HG03575 (cell line): ENCODE measurements around the gene ETAA1.

ENCODE experiments used
- ATAC-seq: cut with Tn5 transposase; IDR thresholded peaks from one replicate; pipeline ENCODE4 v1.9.1; 2021; ENCODE audit not compliant: unreplicated experiment, insufficient number of reproducible peaks, low FRiP score; ENCODE audit errors: extremely low read depth

The ETAA1 gene

GRCh38 chr2:67423489-67423888 is 26.4 kb downstream of the ETAA1 start:
- no peak for ATAC-seq

GRCh38 chr2:67436221-67436620 is 39.1 kb downstream of the ETAA1 start:
- ATAC-seq, result no peak

GRCh38 chr2:67437114-67437513 is 40.0 kb downstream of the ETAA1 start:
- no peak for ATAC-seq

GRCh38 chr2:67438337-67438736 is 41.2 kb downstream of the ETAA1 start:
- ATAC-seq, result no peak

- no peak for ATAC-seq
Measured at GRCh38 chr2:67445652-67446268, 48.6 kb downstream of the ETAA1 start.

GRCh38 chr2:67446491-67446911 is 49.4 kb downstream of the ETAA1 start:
- ATAC-seq, result no peak

- no peak for ATAC-seq
Measured at GRCh38 chr2:67448648-67449047, 51.5 kb downstream of the ETAA1 start.

GRCh38 chr2:67451086-67451832 is 54.1 kb downstream of the ETAA1 start:
- no peak for ATAC-seq

GRCh38 chr2:67453310-67453709 is 56.2 kb downstream of the ETAA1 start:
- ATAC-seq, result no peak

- ATAC-seq, result no peak
Measured at GRCh38 chr2:67455219-67456142, 58.3 kb downstream of the ETAA1 start.

GRCh38 chr2:67456428-67456827 is 59.3 kb downstream of the ETAA1 start:
- ATAC-seq, result no peak

- no peak for ATAC-seq
Measured at GRCh38 chr2:67457699-67458098, 60.6 kb downstream of the ETAA1 start.

GRCh38 chr2:67459761-67460160 is 62.6 kb downstream of the ETAA1 start:
- no peak for ATAC-seq
